ENCODE results near the gene FGD5. TPM values are rescaled to one million over a fixed set of nuclear protein-coding genes. Genes with fewer than 3 reads are reported as not detected.

Gene FGD5
- total and polyA plus RNA-seq, 9 of the 15 experiments (the other 6 are each of a cell fraction or from before 2014, with no cell fraction given) = 0.18 TPM; not detected in 8

- TF ChIP-seq ZNF695 (CRISPR knock-in tag; IDR thresholded peaks at IDR 0.05) (no peak), SREBF1 (IDR thresholded peaks at IDR 0.05; ENCODE audit: borderline replicate concordance, low read depth, low read length) (no peak), C11orf30 (IDR thresholded peaks at IDR 0.05; ENCODE audit: low read depth) (no peak), MLLT1 (IDR thresholded peaks at IDR 0.05) (no peak), HMGXB4 (CRISPR knock-in tag; IDR thresholded peaks at IDR 0.05) (0 out of 2 replicates have a peak, but pooled peaks have one; percentile 55), ETS2 (tag; IDR thresholded peaks at IDR 0.05; ENCODE audit: borderline replicate concordance, poor library complexity, severe bottlenecking) (no peak), ZNF699 (CRISPR knock-in tag; IDR thresholded peaks at IDR 0.05; ENCODE audit: insufficient replicate concordance) (no peak), L3MBTL2 (IDR thresholded peaks at IDR 0.05) (peak; percentile 90), GABPB1 (CRISPR knock-in tag; IDR thresholded peaks at IDR 0.05) (peak; percentile 56), ETV6 (IDR thresholded peaks at IDR 0.05; ENCODE audit: borderline replicate concordance in 1 of 2, low read depth in 2 of 2, low read length in 1 of 2) (no peak), ETV6 (CRISPR knock-in tag; IDR thresholded peaks at IDR 0.05; ENCODE audit: borderline replicate concordance) (no peak), ZNF354B (CRISPR knock-in tag; IDR thresholded peaks at IDR 0.05) (no peak), CREB5 (CRISPR knock-in tag; IDR thresholded peaks at IDR 0.05) (no peak), MEF2A (IDR thresholded peaks at IDR 0.05; ENCODE audit: control insufficient read depth, low read depth, low read length) (no peak), GATAD2A (IDR thresholded peaks at IDR 0.05) (no peak), SAFB (IDR thresholded peaks at IDR 0.05; ENCODE audit: borderline replicate concordance, low read depth, low read length) (no peak), SFPQ (IDR thresholded peaks at IDR 0.05; ENCODE audit: low read depth, low read length) (no peak), ZBED1 (IDR thresholded peaks at IDR 0.05) (no peak), ZNF277 (CRISPR knock-in tag; IDR thresholded peaks at IDR 0.05; ENCODE audit: borderline replicate concordance) (no peak)
Measured at GRCh38 chr3:14947886-14948608, 129.3 kb downstream of the FGD5 start (continued).

Data from K562 (cell line).